PC-3 (cell line): ENCODE data around the gene CACNA1C.

Experiments used
- EZH2 ChIP-seq: fragments of 300-600 bp; sonication (generic); IDR thresholded peaks from one replicate; pipeline ENCODE4 v1.6.1; 2017; ENCODE audit warnings: antibody characterized with exemption, mild to moderate bottlenecking, low read length; ENCODE audit not compliant: unreplicated experiment
- EZH2phosphoT487 ChIP-seq: fragments of 300-600 bp; sonication (generic); IDR thresholded peaks from 2 replicates; pipeline ENCODE4 v1.6.1; 2018; ENCODE audit warnings: mild to moderate bottlenecking, antibody characterized with exemption, low read length, borderline replicate concordance
- TF ChIP-seq, protein P1 (sequence below): fragments of 300-600 bp; sonication (generic); conservative IDR thresholded peaks from 2 replicates; pipeline ENCODE4 v1.5.1; 2017; ENCODE audit warnings: antibody characterized with exemption, low read depth, mild to moderate bottlenecking, low read length

DNA sequence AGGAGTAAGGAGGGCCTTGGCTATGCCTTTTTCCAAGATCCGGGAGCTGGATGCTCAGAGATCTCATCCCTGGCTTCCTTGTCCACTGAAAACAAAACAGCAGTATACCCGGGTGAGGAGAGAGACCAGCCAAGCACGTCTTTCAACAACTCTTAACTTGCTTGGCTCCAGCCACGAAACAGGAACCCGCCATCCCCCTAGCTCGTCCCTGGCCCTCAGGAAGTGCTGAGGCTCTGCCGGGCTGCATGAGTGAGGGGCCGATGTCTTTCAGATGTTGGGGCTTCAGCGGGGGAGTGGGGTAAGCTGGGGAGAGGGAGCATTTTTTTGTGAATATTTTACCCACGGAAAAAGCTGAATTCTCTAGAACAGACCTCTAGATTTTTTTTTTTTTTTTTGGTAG, 231.1 kb downstream of the CACNA1C start:
- TF ChIP-seq, protein P1, sequence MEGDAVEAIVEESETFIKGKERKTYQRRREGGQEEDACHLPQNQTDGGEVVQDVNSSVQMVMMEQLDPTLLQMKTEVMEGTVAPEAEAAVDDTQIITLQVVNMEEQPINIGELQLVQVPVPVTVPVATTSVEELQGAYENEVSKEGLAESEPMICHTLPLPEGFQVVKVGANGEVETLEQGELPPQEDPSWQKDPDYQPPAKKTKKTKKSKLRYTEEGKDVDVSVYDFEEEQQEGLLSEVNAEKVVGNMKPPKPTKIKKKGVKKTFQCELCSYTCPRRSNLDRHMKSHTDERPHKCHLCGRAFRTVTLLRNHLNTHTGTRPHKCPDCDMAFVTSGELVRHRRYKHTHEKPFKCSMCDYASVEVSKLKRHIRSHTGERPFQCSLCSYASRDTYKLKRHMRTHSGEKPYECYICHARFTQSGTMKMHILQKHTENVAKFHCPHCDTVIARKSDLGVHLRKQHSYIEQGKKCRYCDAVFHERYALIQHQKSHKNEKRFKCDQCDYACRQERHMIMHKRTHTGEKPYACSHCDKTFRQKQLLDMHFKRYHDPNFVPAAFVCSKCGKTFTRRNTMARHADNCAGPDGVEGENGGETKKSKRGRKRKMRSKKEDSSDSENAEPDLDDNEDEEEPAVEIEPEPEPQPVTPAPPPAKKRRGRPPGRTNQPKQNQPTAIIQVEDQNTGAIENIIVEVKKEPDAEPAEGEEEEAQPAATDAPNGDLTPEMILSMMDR: no peak
- TF ChIP-seq EZH2: no peak
- no peak for TF ChIP-seq EZH2phosphoT487
